H1 (cell line): ENCODE results near the gene CST9L. TPM values are rescaled to one million over a fixed set of nuclear protein-coding genes. Genes with fewer than 3 reads are reported as not detected.

ENCODE experiments used
- CTCF ChIA-PET: fragments of 300-600 bp; sonication (Branson Sonifier 250); formaldehyde crosslinking; loops from one replicate; lab custom pipeline; 2021; ENCODE audit not compliant: partially characterized antibody; lab: Charles Lee
- POLR2A ChIA-PET: fragments of 300-600 bp; sonication (Branson Sonifier 250); formaldehyde crosslinking; loops from one replicate; lab custom pipeline; 2021; ENCODE audit warnings: inconsistent platforms; ENCODE audit not compliant: partially characterized antibody; lab: Charles Lee
- DNase-seq, 2 experiments: peaks; one replicate each; pipeline versions ENCODE4 v3.0.0 to v3.0.0-alpha.2; 2010 to 2022; ENCODE audit warnings: low spot score in 2 of 2, low read depth in 1 of 2, mixed read lengths in 1 of 2
- FAIRE-seq: peaks from 2 replicates; lab custom pipeline; 2011; peaks lifted over from hg19 to GRCh38; lab: Jason Lieb, UNC
- H2AFZ ChIP-seq: 2 replicates; pipeline ENCODE4 v1.8.1; 2012; ENCODE audit warnings: low read length, inconsistent platforms
- H2AK5ac ChIP-seq: 2 replicates; pipeline ENCODE4 v1.6.1; 2013; ENCODE audit warnings: low read depth, low read length
- H2BK120ac ChIP-seq: replicated peaks from 2 replicates; pipeline ENCODE3; 2013; ENCODE audit warnings: low read depth, low read length, inconsistent platforms
- H2BK12ac ChIP-seq: 2 replicates; pipeline ENCODE4 v1.6.1; 2013; ENCODE audit warnings: low read depth, low read length
- H2BK15ac ChIP-seq: 2 replicates; pipeline ENCODE4 v1.6.1; 2013; ENCODE audit warnings: low read length
- H2BK20ac ChIP-seq: 2 replicates; pipeline ENCODE4 v1.6.1; 2013; ENCODE audit warnings: low read length
- H2BK5ac ChIP-seq: 2 replicates; pipeline ENCODE4 v1.6.1; 2013; ENCODE audit warnings: low read depth, low read length
- H3K14ac ChIP-seq: 2 replicates; pipeline ENCODE4 v1.6.1; 2013; ENCODE audit warnings: inconsistent platforms; ENCODE audit not compliant: insufficient read length
- H3K18ac ChIP-seq: 2 replicates; pipeline ENCODE4 v1.6.1; 2013; ENCODE audit warnings: low read length; ENCODE audit errors: extremely low read depth
- H3K23ac ChIP-seq: 2 replicates; pipeline ENCODE4 v1.6.1; 2013; ENCODE audit warnings: inconsistent platforms; ENCODE audit not compliant: insufficient read length
- H3K23me2 ChIP-seq: 2 replicates; pipeline ENCODE4 v1.6.1; 2013; ENCODE audit warnings: low read depth, low read length
- H3K27ac ChIP-seq: 2 replicates; pipeline ENCODE4 v1.6.1; 2011; ENCODE audit warnings: low read depth, low read length, inconsistent platforms
- H3K27me3 ChIP-seq, 4 experiments: replicated peaks in 1 of 4; 1 replicate in 1 of 4; 2 replicates in 3 of 4; pipeline versions ENCODE4 v1.6.1 to v1.8.1; 2011 to 2013; ENCODE audit warnings: low read length in 3 of 4, mild to moderate bottlenecking in 3 of 4, inconsistent platforms in 2 of 4, mixed read lengths in 2 of 4, moderate library complexity in 1 of 4; ENCODE audit not compliant: control insufficient read depth in 3 of 4, insufficient read depth in 3 of 4; ENCODE audit errors: extremely low read depth in 1 of 4
- H3K36me3 ChIP-seq, 4 experiments: 2 replicates each; pipeline versions ENCODE4 v1.6.1 to v1.8.1; 2011 to 2013; ENCODE audit warnings: mild to moderate bottlenecking in 4 of 4, low read length in 3 of 4, moderate library complexity in 2 of 4, control low read depth in 1 of 4, inconsistent platforms in 1 of 4; ENCODE audit not compliant: insufficient read depth in 4 of 4, control insufficient read depth in 2 of 4
- H3K4ac ChIP-seq: replicated peaks from 2 replicates; pipeline ENCODE3; 2013; ENCODE audit warnings: low read length, low read depth, mixed read lengths, inconsistent platforms; ENCODE audit not compliant: insufficient read length
- H3K4me1 ChIP-seq, 4 experiments: replicated peaks in 1 of 4; 1 replicate in 1 of 4; 2 replicates in 3 of 4; pipeline versions ENCODE4 v1.6.1 to v1.8.1; 2011 to 2013; ENCODE audit warnings: low read length in 3 of 4, inconsistent platforms in 2 of 4, mixed read lengths in 1 of 4; ENCODE audit not compliant: insufficient read depth in 4 of 4, control insufficient read depth in 3 of 4
- H3K4me2 ChIP-seq, 2 experiments: 2 replicates each; pipeline versions ENCODE4 v1.6.1 to v1.8.1; 2011 to 2013; ENCODE audit warnings: low read depth in 2 of 2, low read length in 2 of 2, control low read depth in 1 of 2, inconsistent platforms in 1 of 2, mild to moderate bottlenecking in 1 of 2; ENCODE audit not compliant: insufficient read depth in 1 of 2
- H3K4me3 ChIP-seq, 4 experiments: fragments of 200-600, 300-600 bp in 1 of 4; sonication (generic), shearing (Covaris generic), sonication (Bioruptor Twin) in 1 of 4; 2 replicates each; pipeline versions ENCODE4 v1.5.1 to v1.8.1; 2011 to 2016; ENCODE audit warnings: low read length in 4 of 4, low read depth in 3 of 4, control low read depth in 2 of 4, inconsistent platforms in 2 of 4, mild to moderate bottlenecking in 2 of 4, mixed read lengths in 1 of 4, moderate library complexity in 1 of 4; ENCODE audit not compliant: insufficient read depth in 2 of 4; ENCODE audit errors: extremely low read depth in 1 of 4
- H3K56ac ChIP-seq: replicated peaks from 2 replicates; pipeline ENCODE3; 2013; ENCODE audit warnings: low read depth, mild to moderate bottlenecking, mixed read lengths, low read length, inconsistent platforms; ENCODE audit not compliant: insufficient read length
- H3K79me1 ChIP-seq: 2 replicates; pipeline ENCODE4 v1.6.1; 2013; ENCODE audit warnings: low read depth, low read length, control low read depth
- H3K79me2 ChIP-seq, 2 experiments: 2 replicates each; pipeline versions ENCODE4 v1.6.1 to v1.8.1; 2012 to 2013; ENCODE audit warnings: low read length in 2 of 2, mild to moderate bottlenecking in 2 of 2, inconsistent platforms in 1 of 2; ENCODE audit not compliant: insufficient read depth in 2 of 2, control insufficient read depth in 1 of 2
- H3K9ac ChIP-seq, 4 experiments: replicated peaks in 1 of 4; 1 replicate in 1 of 4; 2 replicates in 3 of 4; pipeline versions ENCODE4 v1.6.1 to v1.8.1; 2011 to 2013; ENCODE audit warnings: low read depth in 3 of 4, low read length in 3 of 4, control low read depth in 2 of 4, mild to moderate bottlenecking in 2 of 4, moderate library complexity in 2 of 4, inconsistent platforms in 1 of 4; ENCODE audit errors: extremely low read depth in 1 of 4
- H3K9me3 ChIP-seq, 2 experiments: 2 replicates each; pipeline versions ENCODE4 v1.6.1 to v1.8.1; 2012 to 2013; ENCODE audit warnings: mild to moderate bottlenecking in 2 of 2, moderate library complexity in 2 of 2, control low read depth in 1 of 2, inconsistent platforms in 1 of 2, low read depth in 1 of 2, low read length in 1 of 2, mixed read lengths in 1 of 2; ENCODE audit not compliant: insufficient read depth in 2 of 2
- H4K20me1 ChIP-seq, 2 experiments: replicated peaks in 1 of 2; 2 replicates each; pipeline versions ENCODE3 to v1.8.1; 2011 to 2013; ENCODE audit warnings: inconsistent platforms in 2 of 2, low read length in 2 of 2, mild to moderate bottlenecking in 1 of 2; ENCODE audit not compliant: insufficient read depth in 2 of 2, control insufficient read depth in 1 of 2
- H4K5ac ChIP-seq: 2 replicates; pipeline ENCODE4 v1.6.1; 2013; ENCODE audit warnings: low read length, low read depth, mixed read lengths, inconsistent platforms; ENCODE audit not compliant: insufficient read length
- H4K8ac ChIP-seq: 2 replicates; pipeline ENCODE4 v1.8.0; 2013; ENCODE audit warnings: mild to moderate bottlenecking, moderate library complexity, low read length, inconsistent platforms; ENCODE audit not compliant: insufficient read depth; ENCODE audit errors: extremely low read depth
- H4K91ac ChIP-seq: replicated peaks from 2 replicates; pipeline ENCODE3; 2013; ENCODE audit warnings: low read length, mixed read lengths, inconsistent platforms; ENCODE audit not compliant: insufficient read length
- WGBS, 2 experiments: shearing (Covaris generic) in 1 of 2; methylation state at CpG; one replicate each; pipeline versions ENCODE4 v1.1.6 to v1.1.7; 2013 to 2015; ENCODE audit warnings: low lambda C conversion rate in 2 of 2, mixed read lengths in 2 of 2, inconsistent platforms in 1 of 2, low coverage in 1 of 2, missing lambda C conversion rate in 1 of 2; ENCODE audit not compliant: insufficient replicate concordance in 2 of 2, insufficient coverage in 1 of 2, insufficient read length in 1 of 2; ENCODE audit errors: extremely low coverage in 1 of 2, missing lambda C conversion rate in 1 of 2; 5-methylcytosine and 5-hydroxymethylcytosine counted together
- polyA plus RNA-seq, 7 experiments: library from polyadenylated mRNA; depleted of rRNA in 3 of 7; stranded (reverse) in 5 of 7; unstranded in 2 of 7; fragments of >200 nt in 5 of 7; fragments of 200-250 nt in 2 of 7; gene quantifications; 1 replicate in 5 of 7; 2 replicates in 1 of 7; 4 replicates in 1 of 7; pipeline versions ENCODE4 v1.2.1 to v1.2.3, GENCODE V29; 2011 to 2013; ENCODE audit warnings: missing spikeins in 2 of 7, mixed read lengths in 2 of 7
- total RNA-seq: library from RNA; stranded (reverse); fragmentation: NEBNext Ultra II Directional; extraction: Animal tissue kit (Norgen Biotek cat#: 25700); gene quantifications from 2 replicates; pipeline ENCODE4 v1.2.1, GENCODE V29; 2021
- TF ChIP-seq, protein P1 (sequence below): IDR thresholded peaks from 2 replicates; pipeline ENCODE4 v1.6.1; 2011; ENCODE audit warnings: low read length, improper control_type of control experiment

CST9L gene
- total and polyA plus RNA-seq, 2 of the 8 experiments (the other 6 are each of a cell fraction or from before 2014, with no cell fraction given) = not detected

GRCh38 chr20:23601715-23602114 is 33.4 kb upstream of the CST9L start:
- Histone ChIP-seq H3K4me2 (no peak overlapping the region), H3K27me3 (no peaks in the 10 kb centered on the region), H3K79me1 (no peaks in the 10 kb centered on the region), H3K27ac (no peak overlapping the region), H3K18ac (no peak overlapping the region), H3K4me1 (no peaks in the 10 kb centered on the region), H4K20me1 (no peaks in the 10 kb centered on the region), H4K8ac (no peak overlapping the region), H3K9me3 (no peaks in the 10 kb centered on the region), H2BK120ac (no peak overlapping the region), H3K9ac (no peak overlapping the region), H2AFZ (no peak overlapping the region), H4K91ac (no peak overlapping the region), H3K23ac (no peak overlapping the region), H3K56ac (no peak overlapping the region), H3K4me3 (no peak overlapping the region), H3K4ac (no peak overlapping the region), H2AK5ac (no peak overlapping the region), H2BK12ac (no peak overlapping the region; the same call in 1 of the 2 replicates), H2BK20ac (no peak overlapping the region), H4K5ac (no peak overlapping the region), H3K36me3 (no peaks in the 10 kb centered on the region), H2BK15ac (peak overlapping the region; percentile 1; the same call in 1 of the 2 replicates), H3K23me2 (no peaks in the 10 kb centered on the region), H2BK5ac (no peak overlapping the region), H3K14ac (no peak overlapping the region), H3K79me2 (no peaks in the 10 kb centered on the region)
- FAIRE-seq = no peak
- ChIA-PET POLR2A (no interaction called here), CTCF (interaction anchor here (1.5 to 18.5 kb wide), 2 partner anchors 17 to 157 kb away, joined by 3 to 328 read pairs; partner anchors contain the start of genes CST11 and CSTL1)
- DNase-seq = peak in 1 of 2 experiments; percentile 31
- TF ChIP-seq, protein P1, sequence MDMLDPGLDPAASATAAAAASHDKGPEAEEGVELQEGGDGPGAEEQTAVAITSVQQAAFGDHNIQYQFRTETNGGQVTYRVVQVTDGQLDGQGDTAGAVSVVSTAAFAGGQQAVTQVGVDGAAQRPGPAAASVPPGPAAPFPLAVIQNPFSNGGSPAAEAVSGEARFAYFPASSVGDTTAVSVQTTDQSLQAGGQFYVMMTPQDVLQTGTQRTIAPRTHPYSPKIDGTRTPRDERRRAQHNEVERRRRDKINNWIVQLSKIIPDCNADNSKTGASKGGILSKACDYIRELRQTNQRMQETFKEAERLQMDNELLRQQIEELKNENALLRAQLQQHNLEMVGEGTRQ = no peak
- WGBS, 2 experiments = 81% methylated on average over 4 of the region's 4 CpGs; no CpG with 5 or more reads in 1 of the 2 experiments
